NCI-H2196 (cell line): ENCODE data around the gene NAP1L5.

Source experiments
- DNase-seq: peaks from one replicate; lab custom pipeline; 2025; ENCODE audit not compliant: unreplicated experiment; lab: John Stamatoyannopoulos, UW

NAP1L5 gene

GRCh38 chr4:88661739-88662138, 35.9 kb downstream of the NAP1L5 start:
- DNase-seq: no peak

GRCh38 chr4:88660446-88661294, 37.0 kb downstream of the NAP1L5 start:
- no peak for DNase-seq

- no peak for DNase-seq
Observed at GRCh38 chr4:88659890-88660208, 37.8 kb downstream of the NAP1L5 start.

GRCh38 chr4:88659055-88659889, 38.4 kb downstream of the NAP1L5 start:
- peak; percentile 3 for DNase-seq

DNA sequence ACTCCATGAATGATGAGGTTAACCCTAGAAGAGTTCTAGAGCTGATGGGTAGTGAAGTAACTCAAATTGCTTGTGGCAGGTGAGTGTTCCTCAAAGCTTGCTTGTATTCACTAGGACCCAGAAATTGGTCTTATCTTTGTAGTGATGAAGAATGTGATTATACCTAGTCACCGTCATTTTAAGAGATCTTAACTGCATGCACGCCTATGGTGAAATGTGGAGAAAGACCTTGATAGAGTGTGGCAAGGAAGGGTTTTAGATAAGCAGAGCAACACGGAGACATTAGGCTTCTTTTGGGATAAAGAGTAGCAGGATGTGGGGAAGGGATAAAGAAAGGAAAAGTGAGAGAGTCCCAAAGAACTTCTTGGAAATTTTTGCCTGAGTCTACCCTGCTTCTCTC, 42.4 kb downstream of the NAP1L5 start:
- no peak for DNase-seq

- no peak for DNase-seq
Observed at GRCh38 chr4:88653371-88653946, 44.2 kb downstream of the NAP1L5 start.

GRCh38 chr4:88649716-88650115, 47.9 kb downstream of the NAP1L5 start:
- DNase-seq: no peak

GRCh38 chr4:88646528-88647280, 50.9 kb downstream of the NAP1L5 start:
- DNase-seq: no peak

- DNase-seq: no peak
Observed at GRCh38 chr4:88645994-88646393, 51.6 kb downstream of the NAP1L5 start.
